Measurements from ENCODE around the gene TSHZ2. TPM values are rescaled to one million over a fixed set of nuclear protein-coding genes. Genes with fewer than 3 reads are reported as not detected.

TSHZ2 gene
- total and polyA plus RNA-seq, 2 donors (not counting 3 experiments of a cell fraction or from before 2014, with no cell fraction given): not detected

DNA sequence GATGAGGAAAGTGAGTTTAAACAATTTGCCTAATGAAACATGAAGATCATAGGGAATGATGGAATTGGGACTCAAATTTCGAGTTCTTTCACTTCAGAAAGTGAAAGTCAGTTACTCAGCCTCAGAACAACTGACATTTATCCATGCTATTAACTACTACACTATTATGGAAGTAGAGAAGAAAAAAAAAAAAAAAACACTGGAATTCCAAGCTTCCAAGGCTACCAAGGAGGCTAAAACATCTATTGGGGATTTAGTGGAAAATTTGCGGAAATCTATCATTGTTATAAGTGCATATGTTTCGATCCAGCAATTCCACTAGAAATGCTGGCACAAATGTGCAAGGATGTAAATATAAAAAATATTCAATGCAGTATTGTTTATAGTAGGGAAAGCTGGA is 70.4 kb downstream of the TSHZ2 start:
- Histone ChIP-seq H3K4me2 (ENCODE audit: insufficient read depth, low read length) (no peak overlapping the region), H3K4me3 (replicated peaks in 1 of 3; ENCODE audit: insufficient read depth in 1 of 3, low read depth in 1 of 3, low read length in 3 of 3) (no peak overlapping the region), H3K27ac (ENCODE audit: insufficient read depth, low read depth, low read length) (no peak overlapping the region), H2AFZ (ENCODE audit: low read depth, low read length) (no peak overlapping the region), H3K4me1 (ENCODE audit: control insufficient read depth, extremely low read depth, insufficient read depth, low read length) (no peaks in the 10 kb centered on the region), H3K9ac (replicated peaks; ENCODE audit: extremely low read depth, insufficient read depth, low read length) (no peak overlapping the region), H3K79me2 (ENCODE audit: control insufficient read depth, insufficient read depth, low read length) (no peaks in the 10 kb centered on the region), H4K20me1 (replicated peaks; ENCODE audit: control insufficient read depth, extremely low read depth, insufficient read depth, low read length) (no peaks in the 10 kb centered on the region), H3K9me3 (replicated peaks; ENCODE audit: control insufficient read depth, insufficient read depth, low read length) (no peaks in the 10 kb centered on the region), H3K9me1 (replicated peaks; ENCODE audit: control insufficient read depth, extremely low read depth, insufficient read depth, low read length) (no peaks in the 10 kb centered on the region), H3K36me3 (ENCODE audit: control insufficient read depth in 2 of 2, extremely low read depth in 1 of 2, insufficient read depth in 2 of 2, low read length in 2 of 2) (no peaks in the 10 kb centered on the region), H3K27me3 (ENCODE audit: control insufficient read depth in 2 of 2, insufficient read depth in 2 of 2, low read length in 2 of 2) (no peaks in the 10 kb centered on the region)
- intact Hi-C loops (cut with micrococcal nuclease): no loop called here
- TF ChIP-seq MAX (IDR thresholded peaks at IDR 0.05; ENCODE audit: insufficient read depth, insufficient read length): no peak
- no peak for TF ChIP-seq JUN (IDR thresholded peaks at IDR 0.05; ENCODE audit: borderline replicate concordance, insufficient read depth, insufficient read length, low read depth)
- no peak for TF ChIP-seq MYC (IDR thresholded peaks at IDR 0.05; ENCODE audit: low read depth, low read length)
- no peak for TF ChIP-seq POLR2AphosphoS5 (IDR thresholded peaks at IDR 0.05; ENCODE audit: insufficient read depth, low read depth, low read length)
- no peak for TF ChIP-seq POLR2A (IDR thresholded peaks at IDR 0.05; ENCODE audit: low read depth, low read length)
- no peak for TF ChIP-seq FOS (IDR thresholded peaks at IDR 0.05; ENCODE audit: borderline replicate concordance, insufficient read depth, low read length)
- TF ChIP-seq, protein P1, sequence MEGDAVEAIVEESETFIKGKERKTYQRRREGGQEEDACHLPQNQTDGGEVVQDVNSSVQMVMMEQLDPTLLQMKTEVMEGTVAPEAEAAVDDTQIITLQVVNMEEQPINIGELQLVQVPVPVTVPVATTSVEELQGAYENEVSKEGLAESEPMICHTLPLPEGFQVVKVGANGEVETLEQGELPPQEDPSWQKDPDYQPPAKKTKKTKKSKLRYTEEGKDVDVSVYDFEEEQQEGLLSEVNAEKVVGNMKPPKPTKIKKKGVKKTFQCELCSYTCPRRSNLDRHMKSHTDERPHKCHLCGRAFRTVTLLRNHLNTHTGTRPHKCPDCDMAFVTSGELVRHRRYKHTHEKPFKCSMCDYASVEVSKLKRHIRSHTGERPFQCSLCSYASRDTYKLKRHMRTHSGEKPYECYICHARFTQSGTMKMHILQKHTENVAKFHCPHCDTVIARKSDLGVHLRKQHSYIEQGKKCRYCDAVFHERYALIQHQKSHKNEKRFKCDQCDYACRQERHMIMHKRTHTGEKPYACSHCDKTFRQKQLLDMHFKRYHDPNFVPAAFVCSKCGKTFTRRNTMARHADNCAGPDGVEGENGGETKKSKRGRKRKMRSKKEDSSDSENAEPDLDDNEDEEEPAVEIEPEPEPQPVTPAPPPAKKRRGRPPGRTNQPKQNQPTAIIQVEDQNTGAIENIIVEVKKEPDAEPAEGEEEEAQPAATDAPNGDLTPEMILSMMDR (IDR thresholded peaks at IDR 0.05; ENCODE audit: extremely low read depth in 1 of 2, insufficient read depth in 1 of 2, low read depth in 1 of 2, low read length in 2 of 2): no peak
- no TSS peak for BruUV-seq (replicated peaks)
- dilution Hi-C loops (cut with MboI; ENCODE audit: extremely low pct_ligation_motif_present, low sequenced_read_pairs): no loop called here
- DNase-seq (ENCODE audit: low read depth, low spot score) (no peak), FAIRE-seq (no peak)
- ChIA-PET CTCF (no interaction called here), POLR2A (no interaction called here)
